GM21717 (cell line): ENCODE results near the gene CLEC11A.

ENCODE experiments used
- ATAC-seq: cut with Tn5 transposase; IDR thresholded peaks from one replicate; pipeline ENCODE4 v1.9.1; 2021; ENCODE audit warnings: mild to moderate bottlenecking, moderate library complexity; ENCODE audit not compliant: unreplicated experiment

Gene CLEC11A

DNA sequence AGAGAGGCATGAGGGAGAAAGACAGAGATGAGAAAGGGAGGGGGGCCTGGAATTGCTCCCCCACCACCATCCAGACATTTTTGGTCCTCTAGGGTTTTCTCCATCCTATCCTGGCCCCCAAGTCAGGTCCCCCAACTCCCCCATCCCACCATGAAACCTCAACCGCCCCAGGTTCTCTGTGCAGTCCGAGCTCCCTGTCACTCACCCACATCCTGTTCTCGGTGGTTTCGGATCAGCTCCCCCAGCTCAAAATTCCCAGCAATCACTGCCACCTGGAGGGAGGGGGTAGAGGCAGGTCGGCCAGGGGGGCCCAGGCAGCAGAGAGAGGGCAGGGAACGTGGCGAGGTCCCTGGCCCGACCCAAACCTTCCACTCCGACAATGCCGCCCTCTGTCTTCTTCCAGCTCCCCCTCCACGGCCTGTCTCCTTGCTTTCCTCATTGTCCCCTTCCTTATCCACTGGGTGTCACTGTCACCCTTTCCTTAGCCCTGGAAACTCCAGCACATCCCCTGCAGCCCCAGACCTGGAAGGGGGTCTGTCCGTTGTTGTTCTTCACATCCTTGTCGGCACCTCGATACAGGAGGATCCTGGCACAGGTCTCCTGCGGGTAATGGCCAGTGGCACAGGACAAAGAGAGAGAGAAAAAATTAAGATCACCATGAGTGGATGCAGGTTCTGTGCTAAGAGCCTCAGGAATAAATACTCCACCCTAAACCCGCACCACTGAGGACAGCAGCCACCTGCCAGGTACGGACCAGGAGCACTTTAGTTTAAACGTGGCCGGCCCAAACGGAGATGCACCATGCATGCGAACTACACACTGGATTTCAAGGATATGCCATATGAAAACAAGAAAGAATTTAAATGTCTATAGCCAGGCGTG, 19.0 kb upstream of the CLEC11A start:
- ATAC-seq, result no peak

DNA sequence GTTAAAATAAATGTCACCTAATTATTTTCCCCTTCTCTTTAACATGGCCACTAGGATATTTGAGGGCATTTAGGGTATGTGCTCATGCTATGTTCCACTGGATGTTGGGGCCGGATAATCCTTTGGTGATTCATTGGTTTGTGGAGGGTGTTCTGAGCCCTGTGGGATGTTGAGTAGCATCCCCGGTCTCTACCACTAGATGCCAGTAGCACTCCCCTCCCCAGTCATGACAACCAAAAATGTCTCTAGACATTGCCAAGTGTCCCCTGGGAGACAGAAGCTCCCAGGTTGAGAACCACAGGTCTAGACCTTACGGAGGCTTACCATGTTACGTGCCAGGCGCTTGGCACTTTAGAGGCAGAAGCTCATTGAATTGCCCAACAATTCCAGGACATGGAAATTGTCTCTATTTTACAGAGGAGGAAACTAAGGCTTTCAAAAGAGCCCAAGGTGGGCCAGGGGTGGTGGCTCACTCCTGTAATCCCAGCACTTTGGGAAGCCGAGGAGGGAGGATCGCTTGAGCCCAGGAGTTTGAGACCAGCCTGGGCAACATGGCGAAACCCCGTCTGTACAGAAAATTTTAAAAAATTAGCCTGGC, 17.6 kb upstream of the CLEC11A start:
- ATAC-seq, result no peak

DNA sequence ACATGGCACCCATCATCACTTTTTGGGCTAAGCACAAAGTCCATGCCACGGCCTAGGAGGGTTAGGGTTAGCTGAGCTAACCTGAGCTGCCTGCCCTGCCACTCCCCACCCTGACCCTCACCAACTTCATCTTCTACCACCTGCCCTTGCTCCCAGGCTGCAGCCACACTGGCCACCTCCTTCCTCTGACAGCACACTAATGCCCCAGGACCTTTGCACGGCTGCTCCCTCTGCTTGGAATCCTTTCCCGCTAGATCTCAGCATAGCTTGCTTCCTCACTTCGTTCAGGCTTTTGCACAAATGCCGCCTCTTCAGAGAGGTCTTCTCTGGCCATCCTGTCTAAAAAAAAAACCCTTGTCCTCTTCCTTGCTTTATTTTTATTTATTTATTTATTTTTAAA, 16.8 kb upstream of the CLEC11A start:
- ATAC-seq, result no peak

DNA sequence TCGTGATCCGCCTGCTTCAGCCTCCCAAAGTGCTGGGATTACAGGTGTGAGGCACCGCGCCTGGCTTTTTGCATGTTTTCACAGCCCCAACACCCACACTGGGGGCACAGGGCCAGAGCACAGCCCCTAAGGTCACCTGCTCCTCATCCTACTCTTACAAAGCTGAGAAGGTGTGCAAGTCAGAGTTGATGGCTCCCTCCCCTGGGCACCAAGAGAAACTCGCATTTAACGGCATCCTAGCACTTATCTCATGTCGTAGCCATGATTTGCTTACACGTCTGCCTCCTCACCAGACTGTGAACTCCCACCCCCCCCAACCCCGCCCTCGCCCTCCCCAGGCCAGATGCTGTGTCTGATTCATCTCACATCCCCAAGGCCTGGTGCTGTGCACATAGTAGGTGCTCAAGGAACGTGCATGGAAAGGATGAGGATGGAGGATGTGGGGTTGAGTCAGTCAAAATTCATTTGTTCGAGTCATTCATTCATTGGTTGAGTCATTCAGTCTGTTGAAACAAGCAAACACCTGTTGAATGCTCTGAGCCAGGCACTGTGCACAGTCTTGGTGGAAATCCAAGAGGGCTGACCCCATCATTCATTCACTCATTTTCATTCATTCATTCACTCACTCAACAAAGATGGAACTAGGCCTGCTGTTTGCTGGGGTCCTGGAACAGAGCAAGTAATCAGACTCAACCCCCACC, 14.8 kb upstream of the CLEC11A start:
- ATAC-seq, result no peak

DNA sequence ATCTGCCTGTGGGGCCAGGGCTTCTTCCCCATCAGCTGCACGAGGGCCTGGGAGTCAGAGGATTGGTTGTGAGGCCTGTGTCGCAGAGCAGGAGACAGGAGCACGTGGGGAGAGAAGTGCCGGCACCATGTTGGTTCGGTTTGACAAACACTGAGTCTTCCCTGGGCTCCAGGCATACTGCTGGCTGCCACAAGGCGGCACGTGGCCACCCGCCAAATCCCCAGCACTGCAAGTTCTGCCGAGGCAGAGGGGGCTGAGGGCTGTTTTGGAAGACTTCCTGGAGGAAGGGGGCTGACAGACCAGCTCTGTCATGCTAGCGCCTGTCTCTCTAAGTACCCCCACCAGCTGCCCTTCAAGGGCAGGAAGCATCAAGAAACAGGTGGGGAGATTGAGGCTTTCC, 13.1 kb upstream of the CLEC11A start:
- no peak for ATAC-seq

DNA sequence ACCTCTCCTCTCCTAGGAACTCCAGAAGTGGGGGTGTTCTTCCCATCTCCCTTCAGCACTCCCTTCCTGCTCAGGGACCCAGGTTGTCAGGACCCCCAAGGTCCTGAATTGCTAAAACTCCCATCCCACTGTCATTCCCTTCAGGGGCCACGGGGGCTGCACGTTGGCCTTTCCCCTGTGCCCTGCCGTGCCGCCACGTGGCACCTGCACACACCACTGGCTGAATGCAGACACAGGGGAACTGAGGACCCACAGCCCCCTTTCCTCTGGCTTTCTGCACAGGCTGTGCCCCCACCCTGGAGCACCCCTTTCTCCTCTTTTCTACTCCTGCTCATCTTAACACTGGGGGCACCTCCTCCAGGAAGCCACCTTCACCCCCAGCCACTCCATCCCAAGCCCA, 12.6 kb upstream of the CLEC11A start:
- no peak for ATAC-seq

DNA sequence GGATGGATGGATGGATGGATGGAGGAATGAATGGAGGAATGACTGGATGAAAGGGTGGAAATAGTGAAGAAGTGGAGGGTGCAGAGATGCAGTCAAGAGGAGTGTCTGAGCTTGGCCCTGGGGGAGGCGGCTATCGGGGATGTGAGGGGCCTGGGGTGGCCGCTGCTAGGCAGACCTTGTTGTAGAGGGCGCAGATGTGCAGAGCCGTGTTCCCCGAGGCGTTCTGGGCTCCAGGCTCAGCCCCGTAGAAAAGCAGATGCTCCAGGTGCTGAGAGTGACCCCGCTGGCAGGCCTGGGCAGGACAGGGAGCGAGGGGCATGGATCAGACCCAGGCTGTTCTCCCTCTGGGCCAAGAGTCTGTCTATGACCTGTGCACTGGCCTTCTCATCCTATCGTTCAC, 12.0 kb upstream of the CLEC11A start:
- no peak for ATAC-seq

DNA sequence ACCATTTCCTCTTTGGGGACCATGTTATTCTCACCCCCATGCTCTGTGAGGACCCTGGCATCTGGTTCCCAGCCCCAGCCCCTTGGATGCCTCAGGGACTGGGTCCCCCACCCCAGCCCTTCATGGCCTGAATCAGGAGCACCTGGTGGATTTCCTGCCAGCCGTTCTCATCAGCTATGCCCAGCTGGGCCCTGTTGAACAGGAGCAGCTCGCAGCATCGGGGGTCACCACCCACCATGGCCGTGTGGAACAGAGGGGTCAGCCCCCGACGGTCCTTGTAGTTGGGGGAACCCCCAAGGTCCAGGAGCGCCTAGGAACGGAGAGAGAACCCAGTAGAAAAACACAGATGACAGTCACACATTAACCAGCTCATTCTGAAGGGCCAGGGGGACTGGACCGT, 11.4 kb upstream of the CLEC11A start:
- ATAC-seq, result no peak

DNA sequence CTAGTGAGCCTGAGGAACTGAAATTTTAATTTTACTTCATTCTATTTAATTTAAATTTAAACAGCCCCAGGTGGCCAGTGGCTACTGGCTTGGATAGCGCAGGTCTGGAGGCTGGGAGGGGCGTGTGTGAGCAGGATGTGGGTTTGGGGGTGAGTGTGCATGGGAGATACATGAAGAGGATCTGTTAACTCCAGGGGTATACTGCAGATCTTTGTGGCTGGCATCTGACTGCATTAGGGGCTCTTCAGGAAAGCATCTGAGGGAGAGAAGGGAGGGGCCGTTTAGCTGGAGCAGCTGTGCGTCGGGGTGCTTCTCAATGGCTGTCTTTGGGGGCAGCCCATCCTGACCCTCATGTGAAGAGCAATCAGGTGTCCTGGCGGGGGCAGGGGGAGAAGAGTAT, 10.3 kb upstream of the CLEC11A start:
- no peak for ATAC-seq

DNA sequence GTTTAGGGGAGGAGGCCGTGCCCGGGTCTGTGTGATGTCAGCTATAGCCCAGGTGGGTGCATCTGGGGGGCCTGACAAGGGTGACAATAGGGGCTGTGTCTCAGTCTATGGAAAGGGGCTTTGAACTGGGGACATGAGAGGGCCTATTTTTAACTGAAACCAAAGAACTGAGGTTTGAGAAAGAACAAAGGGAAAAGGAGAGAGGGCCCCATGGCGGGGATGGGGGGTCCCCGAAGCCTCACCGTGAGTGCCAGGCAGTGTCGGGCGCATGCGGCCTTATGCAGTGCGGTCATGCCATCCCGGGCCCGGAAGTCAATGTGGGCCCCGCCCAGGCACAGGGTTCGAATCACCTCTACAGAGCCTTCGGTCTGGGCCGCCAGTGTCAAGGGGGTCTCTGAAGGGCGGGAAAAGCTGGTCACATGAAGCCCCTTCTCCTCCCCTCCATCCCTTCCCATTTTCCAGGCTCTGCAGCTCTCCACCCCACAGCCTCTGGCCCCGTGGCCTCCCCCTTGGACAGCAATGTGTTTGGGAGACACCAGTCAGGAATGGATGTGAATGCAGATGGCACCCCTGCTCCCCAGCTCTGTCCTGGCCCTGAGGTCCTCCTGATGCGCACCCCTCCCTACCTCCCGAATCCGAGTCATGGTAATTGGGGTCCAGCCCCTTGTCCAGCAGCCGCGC, 9.5 kb upstream of the CLEC11A start:
- ATAC-seq, result no peak

DNA sequence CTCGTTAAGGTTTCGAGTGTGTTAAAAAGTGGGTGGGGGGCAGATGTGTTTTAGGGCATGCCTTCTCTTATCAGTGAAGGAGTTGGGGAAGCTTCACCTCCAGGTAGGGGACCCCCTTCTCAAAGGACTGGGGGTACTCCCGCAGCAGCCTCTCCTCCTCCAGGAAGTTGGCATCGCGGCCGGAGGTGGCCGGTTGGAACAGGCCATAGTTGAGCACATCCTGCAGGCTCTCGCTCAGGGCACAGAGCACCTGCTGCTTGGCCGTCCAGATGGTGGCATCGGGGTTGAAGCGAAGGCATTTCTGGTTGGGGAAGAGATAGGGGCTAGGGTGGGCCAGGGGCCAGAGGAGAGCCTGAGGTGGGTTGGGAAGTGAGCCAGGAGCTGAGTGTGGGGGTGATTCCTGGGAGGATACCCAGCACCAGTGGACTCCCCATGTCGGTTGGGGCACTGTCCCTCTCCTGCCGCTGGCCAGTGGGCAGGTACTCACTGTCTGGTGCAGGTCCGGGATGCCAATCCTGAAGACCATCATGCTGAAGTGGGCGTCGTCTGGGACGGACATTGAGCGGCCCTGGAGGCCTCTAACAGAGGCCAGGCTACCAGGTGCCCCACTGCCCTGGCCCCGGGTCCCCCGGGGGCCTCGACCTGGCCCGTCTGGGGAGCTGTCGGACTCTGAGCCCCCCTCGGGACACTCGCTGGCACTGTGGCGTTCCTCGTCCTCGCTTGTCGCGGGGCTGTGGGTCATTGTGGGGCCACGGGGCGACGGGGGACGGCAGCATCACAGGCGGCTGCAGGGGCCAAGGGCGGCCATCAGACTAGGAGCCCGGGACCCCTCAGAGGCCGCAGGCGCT, 6.8 kb upstream of the CLEC11A start:
- no peak for ATAC-seq

DNA sequence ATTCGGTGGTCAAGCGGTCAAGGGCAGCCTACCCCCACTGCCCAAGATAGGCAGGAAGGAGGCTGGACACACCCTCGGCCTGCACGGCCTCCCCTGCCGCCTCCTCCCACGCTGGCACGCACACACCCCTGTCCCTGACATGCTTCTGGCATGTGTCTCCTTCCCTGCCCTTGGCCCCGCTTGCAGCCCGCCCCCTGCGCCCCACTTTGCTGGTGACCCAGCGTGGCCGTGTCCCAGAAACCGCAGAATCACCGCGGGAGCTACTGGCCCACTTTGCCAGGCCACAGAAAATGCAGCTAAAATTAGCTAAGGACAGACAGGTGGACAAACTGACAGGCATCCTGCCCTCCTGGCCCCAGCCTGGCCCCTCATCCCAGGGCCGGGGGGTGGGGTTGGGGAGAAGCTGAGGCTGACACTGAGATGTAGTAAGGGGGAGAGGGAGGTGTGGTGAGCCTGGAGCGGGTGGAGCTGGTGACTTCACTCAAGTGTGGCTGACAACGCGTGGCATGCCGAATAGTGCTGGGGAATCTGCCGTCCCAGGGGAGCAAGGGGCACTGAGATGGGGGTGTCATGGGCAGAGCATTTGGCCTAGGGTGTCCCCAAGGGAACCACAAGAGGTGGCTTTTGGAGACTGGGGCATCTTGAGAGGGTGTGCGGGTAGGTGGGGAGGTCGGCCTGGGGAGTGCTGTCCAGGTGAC, 6.0 kb upstream of the CLEC11A start:
- ATAC-seq, result no peak

DNA sequence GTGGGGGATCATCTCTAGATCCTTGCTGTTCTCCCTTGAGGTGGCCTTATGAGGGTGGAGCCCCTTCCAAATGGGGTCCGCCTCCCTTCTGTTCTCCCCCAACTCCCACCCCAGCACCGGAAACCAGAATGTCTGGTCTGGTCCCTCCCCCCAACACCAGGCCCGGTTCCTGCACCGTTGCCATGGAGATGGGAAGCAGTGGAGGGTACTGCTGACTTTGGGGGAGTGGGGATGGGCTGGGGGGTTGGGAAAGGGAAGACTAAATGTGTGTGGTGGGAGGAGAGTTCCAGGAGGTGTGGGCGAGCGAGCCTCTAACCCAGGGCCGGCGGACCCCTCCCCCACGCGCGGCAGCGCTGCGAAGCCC, 5.3 kb upstream of the CLEC11A start:
- ATAC-seq, result no peak

DNA sequence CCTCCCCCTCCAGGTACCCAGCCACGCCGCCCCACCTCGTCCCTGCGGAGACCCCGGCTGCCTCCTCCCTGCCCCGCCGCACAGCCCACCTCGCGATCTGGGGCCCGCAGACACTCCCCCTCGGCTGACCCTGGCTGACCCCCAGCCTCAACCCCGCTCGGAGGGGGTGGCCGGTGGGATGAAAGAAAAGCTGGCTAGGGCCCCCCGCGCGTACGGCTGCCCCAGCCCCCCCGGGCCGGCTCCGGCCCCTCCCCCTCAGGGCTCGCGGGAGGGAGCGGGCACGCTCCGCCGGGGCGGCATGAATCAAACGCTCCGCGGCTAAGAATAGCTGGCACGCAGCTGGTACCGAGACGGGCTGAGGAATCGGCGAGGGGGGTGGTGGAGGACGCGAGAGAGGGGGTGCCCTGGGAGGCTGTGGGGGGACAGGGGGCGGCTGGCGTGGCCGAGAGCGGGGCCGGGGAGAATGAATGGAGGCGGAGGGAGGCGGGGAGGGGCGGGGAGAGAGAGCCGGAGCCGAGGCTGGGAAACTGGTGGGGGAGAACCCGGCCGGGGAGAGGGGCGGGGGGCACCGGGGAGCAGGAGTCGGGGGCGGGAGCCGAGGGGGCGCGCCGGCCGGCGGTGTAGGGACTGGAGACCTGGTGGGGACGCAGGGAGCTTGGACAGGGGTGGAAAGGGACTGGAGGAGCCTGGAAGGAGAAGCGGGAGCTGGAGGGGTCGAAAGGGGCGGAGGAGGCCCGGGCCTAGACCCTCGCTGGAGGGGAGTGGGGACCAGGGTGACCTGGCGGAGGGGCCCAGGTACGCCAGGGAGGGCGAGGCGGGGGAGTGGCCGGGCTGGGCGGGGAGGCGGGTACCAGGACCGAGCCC, 4.7 kb upstream of the CLEC11A start:
- no peak for ATAC-seq

DNA sequence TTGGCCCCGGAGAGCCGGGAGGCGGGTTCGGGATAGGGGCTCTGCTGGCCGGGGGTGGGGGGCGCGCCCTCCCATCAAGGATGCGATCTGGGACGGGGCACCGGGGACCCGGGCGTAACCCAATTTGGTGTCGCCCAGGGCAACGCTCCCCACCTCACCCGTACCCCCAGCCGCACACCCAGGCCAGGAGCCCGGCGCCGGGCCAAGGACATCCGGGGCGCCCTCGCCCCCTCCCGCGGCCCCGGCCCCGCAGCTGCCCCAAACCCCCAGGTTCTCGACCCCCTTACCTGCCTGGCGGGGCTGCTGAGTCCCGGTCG, 4.1 kb upstream of the CLEC11A start:
- ATAC-seq, result no peak

DNA sequence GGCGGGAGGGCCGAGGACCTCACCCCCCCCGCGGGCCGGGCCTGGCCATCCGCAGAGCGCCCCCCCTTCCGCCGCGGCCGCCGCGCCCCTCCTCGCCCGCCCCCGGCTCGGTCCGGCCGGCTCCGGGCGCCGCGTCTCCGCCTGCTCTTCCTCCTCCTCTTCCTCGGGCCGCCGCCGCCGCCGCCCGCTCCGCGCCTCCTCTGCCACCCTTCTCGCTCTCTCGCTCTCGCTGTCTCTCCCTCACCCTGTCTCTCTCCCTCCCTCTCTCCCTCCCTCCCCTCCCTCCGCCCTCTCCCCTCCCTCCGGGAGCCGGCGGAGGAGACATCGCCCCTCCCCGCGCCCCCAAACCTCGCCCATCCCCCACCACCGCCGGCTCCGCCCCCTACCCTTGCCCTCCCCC, 3.6 kb upstream of the CLEC11A start, which contains the start of gene SHANK1:
Gene SHANK1, minus strand, starts transcription at position 237 of the 400 bp plus-strand sequence. CDS start 2,883 bp downstream, outside the sequence.
- no peak for ATAC-seq

DNA sequence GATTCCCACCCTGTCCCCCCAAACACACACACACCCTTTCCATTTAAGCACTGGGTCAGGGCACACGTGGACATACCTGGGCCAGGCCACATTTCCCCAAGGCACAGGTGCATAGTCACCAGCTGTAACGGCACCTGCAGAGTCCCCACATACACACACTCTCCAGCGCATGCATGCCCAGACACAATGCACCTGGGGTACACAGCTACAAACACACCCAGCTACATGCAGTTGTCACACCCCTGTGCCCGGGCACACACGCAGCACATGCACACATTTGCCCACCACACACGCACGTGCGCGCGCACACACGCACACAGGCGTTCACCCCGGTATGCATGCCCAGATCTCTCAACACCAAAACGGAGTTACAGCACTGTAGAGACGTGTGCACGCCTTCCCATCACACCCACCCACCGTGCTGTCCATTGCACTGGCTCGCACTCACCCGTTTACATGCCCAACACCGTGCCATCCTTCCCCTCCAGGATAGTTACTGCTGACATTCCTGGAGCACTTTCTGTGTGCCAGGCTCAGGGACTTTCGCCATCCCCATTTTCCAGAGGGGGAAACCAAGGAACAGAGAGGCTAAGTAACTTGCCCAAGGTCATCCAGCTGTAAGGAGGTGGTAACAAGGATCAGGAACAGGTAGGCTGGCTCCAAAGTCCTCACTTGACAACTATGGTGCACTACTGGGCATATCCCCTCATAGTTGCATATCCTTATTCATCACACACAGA, 2.8 kb upstream of the CLEC11A start:
- no peak for ATAC-seq

DNA sequence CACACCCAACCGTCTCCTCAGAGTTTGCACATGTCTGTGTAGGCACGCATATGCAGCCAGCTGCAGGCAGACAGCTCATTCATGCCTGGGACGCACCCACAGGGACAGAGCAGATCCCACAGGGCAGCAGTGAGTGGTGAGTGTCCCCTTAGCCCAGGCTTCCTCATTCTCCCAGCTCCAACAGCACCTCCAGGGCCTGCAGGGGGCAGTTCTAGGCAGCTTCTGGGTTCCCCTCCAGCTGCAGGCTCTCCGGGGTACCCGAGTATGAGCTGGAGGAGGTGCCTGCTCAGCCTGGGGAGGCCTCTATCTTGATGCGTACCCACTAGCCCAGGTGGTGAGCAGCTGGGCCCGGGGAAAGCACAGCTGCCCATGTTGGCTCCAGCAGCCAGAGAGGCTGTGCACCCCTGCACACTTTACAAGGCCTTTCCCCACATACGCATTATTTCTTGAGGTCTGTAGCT, 2.2 kb upstream of the CLEC11A start:
- ATAC-seq, result no peak
